HG02678 (cell line): ENCODE data around the gene PODXL2.
"Not testable (repeated sequence)": the region's sequence is repeated elsewhere in the genome, so short reads cannot be mapped to it uniquely, and the experiment has no call there.

Experiments used
- ATAC-seq: cut with Tn5 transposase; IDR thresholded peaks from one replicate; pipeline ENCODE4 v1.9.1; 2021; ENCODE audit warnings: mild to moderate bottlenecking, moderate library complexity; ENCODE audit not compliant: unreplicated experiment

The PODXL2 gene

DNA sequence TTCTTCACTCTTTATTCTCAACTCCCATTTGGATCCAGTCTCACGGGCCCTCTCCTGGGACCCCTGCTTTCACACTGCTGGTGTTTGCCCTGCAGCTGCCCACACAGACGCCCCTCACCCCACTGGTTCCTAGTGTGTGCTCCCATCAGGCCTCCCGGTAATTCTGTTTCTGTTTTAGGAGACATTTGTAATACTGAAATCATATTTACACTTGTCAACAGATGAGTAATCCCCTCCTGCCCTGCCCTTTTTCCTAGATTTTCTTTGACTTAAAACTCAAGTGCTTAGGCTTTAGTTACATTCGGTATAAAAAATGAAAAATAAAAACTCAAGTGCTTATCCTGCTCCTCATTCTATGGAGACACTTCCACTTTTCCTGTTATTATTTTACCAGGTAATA is 25.4 kb downstream of the PODXL2 start:
- ATAC-seq = no peak

DNA sequence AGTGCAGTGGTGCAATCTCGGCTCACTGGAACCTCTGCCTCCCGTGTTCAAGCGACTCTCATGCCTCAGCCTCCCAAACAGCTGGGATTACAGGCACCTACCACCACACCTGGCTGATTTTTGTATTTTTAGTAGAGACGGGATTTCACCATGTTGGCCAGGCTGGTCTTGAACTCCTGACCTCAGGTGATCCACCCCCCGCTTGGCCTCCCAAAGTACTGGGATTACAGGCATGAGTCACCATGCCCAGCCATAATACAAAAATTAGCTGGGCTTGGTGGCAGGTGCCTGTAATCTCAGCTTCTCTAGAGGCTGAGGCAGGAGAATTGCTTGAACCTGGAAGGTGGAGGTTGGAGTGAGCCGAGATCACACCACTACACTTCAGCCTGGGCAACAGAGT is 26.0 kb downstream of the PODXL2 start:
- not testable (repeated sequence) for ATAC-seq

DNA sequence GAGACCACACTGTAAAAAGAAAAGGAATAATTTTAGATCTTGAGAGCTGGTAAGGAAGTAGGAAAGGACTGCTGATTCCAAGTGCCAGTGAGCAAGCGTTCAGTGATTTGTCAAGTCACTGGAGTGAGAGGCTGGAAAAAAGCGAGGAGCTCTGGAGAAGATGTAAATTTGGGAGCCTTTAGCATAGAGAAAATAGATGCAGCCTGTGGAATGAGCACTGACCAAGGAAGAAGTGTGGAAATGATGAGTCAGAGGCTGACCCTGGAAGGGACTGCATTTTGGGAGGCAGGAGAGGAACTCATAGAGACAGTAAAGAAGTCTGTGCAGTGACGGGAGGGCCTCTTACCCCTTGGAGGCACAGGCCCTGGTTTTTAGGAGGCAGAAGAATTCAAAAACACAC is 26.7 kb downstream of the PODXL2 start:
- ATAC-seq = no peak

DNA sequence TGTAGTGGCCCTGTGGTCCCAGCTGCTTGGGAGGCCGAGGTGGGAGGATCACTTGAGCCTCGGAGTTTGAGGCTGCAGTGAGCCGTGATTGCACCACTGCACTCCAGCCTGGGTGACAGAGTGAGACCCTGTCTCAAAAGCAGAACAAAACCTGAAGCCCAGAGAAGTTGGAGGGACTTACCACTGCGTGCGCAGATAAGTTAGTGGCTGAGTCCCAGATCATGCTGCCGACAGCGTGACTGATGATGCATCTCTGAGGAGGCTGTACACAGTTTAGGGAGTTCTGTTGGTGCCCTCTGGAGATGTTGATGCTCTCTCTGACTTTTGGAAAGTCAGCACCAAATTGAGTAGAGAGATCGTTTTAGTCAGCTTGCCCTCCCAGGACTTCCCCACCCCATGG is 27.9 kb downstream of the PODXL2 start:
- ATAC-seq = no peak

DNA sequence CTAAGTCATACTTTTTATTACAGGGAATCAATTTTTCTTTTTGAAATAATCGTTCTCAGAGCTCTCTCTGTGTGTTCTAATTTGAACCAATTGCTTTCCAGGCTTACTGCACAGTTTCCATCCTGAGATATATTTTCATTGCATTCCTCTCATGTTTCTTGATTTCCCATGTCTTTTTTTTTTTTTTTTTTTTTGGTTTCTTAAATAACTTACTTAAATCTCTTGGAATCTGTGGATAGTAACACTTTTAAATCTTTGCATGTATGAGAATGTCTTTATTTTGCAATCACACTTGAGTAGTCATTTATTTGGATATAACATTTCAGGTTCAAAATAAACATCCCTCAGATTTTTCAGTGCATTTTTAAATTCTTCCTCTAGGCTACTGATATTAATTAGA is 29.2 kb downstream of the PODXL2 start:
- no peak for ATAC-seq

DNA sequence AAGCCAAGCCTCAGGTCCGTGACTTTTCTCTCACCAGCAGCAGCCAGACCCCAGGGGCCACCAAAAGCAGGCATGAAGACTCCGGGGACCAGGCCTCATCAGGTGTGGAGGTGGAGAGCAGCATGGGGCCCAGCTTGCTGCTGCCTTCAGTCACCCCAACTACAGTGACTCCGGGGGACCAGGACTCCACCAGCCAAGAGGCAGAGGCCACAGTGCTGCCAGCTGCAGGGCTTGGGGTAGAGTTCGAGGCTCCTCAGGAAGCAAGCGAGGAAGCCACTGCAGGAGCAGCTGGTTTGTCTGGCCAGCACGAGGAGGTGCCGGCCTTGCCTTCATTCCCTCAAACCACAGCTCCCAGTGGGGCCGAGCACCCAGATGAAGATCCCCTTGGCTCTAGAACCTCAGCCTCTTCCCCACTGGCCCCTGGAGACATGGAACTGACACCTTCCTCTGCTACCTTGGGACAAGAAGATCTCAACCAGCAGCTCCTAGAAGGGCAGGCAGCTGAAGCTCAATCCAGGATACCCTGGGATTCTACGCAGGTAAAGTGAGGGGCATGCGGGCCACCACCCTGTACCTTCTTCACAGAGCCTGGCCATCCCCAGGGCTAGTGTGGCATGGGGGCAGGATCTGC is 31.8 kb downstream of the PODXL2 start:
- no peak for ATAC-seq

DNA sequence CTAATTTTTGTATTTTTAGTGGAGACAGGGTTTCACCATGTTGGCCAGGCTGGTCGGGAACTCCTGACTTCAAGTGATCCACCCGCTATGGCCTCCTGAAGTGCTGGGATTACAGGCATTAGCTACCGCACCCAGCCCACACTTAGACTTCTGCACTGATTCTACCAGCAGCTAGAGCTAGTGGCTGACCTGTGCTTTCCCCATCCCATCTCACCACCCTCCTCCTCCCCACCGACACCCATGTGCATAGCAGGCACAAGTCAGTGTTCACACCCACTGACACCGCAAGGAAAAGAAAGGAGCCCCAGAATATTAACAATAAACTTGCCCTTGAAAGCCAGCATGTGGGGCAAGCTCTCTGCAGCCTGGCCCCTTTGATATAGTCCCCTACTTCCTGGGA is 32.6 kb downstream of the PODXL2 start:
- no peak for ATAC-seq

DNA sequence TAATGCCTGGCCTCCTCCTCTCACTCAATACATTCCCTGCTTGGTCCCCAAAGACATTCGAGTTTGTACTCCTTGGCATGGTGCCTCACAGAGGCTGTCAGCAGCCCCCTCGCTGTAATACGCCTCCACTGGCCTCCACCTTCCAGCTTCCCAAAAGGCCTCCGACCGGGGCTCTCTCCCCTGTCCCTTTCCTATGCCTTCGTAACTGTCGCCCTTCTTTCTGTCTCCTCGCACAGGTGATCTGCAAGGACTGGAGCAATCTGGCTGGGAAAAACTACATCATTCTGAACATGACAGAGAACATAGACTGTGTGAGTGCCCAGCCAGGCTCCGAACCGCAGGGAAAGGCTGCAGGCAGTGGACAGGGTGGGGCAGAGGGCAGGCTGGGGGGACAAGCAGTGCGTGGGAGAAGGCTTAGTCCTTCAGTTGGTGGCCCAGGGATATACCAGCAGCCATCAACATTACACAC is 33.0 kb downstream of the PODXL2 start:
- ATAC-seq = no peak

DNA sequence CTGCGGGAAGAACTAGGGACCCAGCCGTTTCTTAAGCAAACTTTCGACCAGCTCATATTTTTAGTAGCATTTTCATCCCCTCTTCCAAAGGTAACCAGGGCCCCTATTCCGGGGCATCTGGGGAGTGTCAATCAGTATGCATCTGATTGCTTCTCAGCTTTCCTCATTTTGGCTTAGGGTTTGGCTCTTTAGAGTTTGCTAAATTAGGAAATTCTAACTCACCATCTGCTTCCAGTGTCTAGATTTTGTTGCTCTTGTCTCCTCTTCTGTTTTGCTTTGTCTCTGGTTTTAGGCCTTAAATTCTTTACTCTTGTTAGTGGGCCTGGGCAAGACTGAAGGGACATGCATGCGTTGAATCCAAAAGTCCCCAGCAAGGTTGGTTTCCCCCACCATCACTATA is 34.2 kb downstream of the PODXL2 start:
- ATAC-seq = no peak

DNA sequence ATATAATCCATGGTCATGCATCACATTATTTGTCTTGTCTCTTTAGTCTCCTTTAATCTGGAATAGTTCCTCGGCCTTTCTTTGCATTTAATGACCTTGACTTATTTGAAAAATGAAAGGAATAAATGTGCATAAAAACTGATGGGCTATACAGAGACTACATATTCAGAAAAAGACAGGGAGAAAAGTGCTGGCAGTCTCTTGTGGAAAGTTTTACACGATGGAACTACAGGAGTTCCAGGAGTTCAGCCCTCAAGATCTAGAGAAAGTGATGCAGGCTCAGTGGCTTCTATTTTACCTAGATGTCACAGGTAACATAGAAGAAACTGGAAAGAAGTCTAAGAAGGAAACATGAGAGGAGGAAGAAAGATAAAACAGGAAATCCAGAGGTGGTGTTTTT is 36.2 kb downstream of the PODXL2 start:
- no peak for ATAC-seq

DNA sequence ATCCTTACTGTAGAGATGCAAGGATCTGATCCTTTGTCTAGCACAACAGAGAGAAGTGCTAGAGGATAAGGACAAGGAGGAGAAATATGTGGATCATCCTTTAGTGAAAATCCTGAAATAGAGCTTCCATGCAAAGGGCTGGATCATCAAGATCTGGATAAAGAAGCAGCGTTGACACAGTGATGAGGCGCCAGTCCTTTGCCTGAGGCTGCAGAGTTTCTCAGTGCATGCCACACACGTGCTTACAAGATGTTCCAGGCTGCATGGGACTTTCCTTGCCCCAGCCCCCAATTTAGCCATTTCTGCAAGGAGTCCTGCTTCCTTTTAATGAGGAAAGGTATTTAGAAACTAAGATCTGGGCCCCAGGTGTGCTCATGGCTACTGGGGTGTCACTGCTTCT is 36.6 kb downstream of the PODXL2 start:
- no peak for ATAC-seq

DNA sequence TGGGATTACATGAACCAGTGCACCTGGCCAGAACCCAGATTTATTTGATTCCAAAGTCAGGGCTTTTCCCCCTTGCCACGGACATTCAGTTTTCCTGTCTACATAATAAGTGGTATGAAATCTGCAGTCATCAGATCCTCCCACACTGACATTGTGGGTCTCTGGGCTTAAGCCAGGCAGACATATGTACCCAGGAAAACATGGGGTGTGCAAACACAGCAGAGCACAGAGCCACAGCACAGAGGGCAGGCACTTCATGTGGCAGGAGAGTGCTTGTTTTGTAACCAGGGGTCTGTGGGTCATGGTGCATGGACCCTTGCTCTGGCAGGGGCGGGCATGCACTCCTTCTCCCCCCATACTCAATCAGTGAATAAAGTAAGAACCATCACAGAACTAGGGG is 37.7 kb downstream of the PODXL2 start:
- ATAC-seq = no peak

DNA sequence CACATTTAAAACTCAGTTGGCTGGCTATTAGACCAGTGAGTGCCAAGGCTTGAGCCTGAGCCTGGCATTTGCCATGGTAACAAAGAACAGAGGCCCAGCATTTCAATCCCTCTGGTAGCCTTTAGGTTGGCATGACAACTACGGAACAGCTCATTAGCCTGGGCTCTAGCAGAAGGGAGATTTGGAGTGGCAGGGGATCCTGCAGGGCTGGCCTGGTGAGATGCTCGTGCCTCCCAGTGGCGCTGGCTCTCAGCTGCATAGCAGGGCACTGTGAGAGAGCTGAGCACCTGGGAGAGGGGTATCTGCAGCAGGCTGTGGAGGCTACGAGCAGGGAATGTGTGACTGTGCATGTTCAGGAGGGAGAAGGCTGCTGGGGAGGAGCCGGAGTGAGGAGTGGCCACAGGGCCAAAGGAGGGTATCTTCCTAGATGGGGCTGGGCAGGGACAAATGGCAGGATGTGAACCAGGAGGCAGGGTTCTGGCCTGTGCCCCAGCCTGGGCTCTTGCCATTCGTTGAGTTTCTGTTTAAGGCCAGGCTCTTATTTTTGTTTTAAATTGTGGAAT is 38.2 kb downstream of the PODXL2 start:
- no peak for ATAC-seq

DNA sequence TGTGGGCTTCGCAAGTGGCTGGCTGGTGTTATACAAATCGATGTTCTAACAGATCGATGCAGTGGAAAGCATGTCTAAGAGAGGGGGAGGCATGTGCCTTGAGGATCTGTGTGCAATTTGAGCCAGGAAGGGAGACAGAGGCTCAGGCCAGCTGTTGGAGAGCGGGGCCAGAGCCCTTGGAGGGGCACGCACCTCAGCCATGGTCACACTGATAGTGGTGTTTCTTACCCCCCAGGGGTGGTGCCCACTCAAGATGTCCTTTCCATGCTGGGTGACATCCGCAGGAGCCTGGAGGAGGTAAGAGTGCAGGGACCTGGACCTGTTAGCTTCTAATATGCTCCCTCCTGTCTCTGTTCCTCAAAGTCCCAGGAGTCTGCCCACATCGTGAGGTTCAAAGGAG is 39.9 kb downstream of the PODXL2 start:
- no peak for ATAC-seq

DNA sequence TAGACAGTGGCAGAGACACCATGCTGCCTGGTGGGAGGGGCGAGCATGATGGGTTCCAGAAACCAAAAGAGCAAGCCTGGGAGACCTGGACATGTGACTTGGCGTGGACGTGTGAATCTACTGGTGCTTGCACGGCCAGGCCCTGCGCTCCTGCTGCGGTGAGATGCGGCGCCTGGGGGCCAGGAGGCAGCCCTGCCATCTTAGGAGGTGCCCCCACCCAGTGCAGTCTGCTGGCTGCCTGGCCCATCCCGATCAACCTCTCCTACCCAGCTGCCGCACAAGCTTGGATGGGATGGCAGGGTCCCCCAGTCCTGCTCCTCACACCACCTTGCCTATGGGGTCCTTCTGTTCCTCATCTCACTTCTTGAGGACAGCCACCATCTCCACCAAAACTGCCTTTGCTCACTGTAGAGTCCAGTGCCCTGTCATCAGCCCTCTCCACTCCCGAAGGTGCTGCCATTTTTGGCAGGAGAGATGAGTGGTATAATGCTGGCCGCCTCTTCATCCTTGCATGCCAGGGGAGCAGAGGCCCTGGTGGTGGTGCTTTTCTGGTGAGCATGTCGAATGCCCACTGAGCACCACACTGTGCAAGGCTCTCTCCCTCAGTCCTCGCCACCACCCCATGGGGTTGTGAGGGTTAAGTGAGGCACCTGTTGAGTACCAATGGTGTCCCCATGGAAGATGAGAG is 40.7 kb downstream of the PODXL2 start:
- ATAC-seq = no peak

DNA sequence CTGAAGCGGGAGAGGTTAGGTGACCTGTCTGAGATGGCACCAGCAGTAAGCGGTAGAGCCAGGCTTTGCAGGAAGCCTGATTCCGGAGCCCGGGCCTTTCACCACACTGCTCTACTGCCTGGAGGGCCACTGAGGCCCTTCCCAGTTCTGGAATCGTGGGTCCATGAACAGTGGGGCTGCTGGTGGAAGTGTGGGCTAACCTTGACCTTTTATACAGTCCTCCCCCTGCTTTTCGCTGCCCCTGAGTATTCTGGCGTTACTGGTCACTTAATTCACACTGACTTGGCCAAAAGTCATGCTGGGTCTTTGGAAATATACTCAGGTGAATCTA is 41.2 kb downstream of the PODXL2 start:
- no peak for ATAC-seq

DNA sequence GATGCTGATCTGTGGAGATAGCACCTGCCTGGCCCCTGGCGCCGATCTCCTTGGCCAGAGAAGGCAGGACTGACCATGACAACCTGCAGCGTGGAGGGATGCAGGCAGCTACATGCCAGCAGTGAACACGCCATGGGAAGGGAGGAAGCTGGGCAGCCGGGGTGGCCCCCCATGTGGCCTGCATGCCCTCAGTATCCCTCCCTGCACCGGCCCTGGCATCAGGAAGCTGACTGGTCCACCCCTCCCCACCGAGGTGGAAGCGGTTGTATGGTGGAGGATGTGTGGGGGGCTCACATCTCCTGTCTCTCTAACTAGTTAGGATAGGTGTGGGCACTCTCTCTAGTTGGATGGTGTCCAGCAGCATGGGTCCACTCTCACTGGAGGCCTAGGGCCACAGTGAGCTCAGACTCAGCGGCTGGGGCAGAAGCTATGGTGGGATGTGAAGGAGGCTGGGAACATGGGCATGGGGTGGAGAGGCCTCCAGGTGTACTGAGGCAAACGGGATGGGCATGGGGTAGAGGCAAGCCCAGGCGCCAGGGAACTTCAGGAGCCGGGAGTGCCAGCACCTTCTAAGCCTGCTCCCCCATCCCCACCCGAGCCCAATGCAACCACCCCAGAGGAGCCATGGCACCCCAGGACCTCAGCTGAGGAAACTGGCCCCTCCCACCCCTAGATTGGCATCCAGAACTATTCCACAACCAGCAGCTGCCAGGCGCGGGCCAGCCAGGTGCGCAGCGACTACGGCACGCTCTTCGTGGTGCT is 42.0 kb downstream of the PODXL2 start:
- ATAC-seq = no peak

DNA sequence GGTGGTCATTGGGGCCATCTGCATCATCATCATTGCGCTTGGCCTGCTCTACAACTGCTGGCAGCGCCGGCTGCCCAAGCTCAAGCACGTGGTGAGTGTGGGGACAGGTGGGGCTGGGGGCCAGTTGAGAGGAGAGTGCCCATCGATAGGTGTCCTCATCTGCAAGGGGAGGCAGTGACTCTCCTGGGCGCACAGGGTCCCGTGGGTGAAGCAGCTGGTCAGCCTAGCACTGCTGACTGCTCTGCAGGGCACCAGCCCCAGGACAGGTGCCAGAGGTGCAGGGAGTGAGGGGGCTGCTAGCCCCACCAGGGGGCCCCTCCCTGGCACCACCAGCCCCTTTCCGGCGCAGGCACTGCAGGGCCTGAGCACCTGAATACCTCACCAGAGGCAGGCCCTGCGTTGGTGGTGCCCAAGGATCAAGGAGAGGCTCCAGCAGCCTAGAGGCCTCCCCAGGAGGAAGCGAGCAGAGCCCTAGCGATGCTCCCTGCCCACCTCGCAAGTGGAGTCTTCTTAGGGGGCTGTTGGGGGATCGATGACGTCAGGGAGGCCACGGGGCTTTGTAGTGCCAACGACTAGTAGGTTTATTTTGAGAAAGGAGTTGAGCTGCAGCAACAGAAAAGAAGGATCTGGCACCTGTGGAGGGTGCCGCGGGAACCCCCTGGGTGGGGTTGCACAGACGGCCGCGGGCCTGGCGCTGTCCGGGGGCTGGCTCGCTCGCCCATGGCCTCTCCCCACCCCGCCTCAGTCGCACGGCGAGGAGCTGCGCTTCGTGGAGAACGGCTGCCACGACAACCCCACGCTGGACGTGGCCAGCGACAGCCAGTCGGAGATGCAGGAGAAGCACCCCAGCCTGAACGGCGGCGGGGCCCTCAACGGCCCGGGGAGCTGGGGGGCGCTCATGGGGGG is 42.8 kb downstream of the PODXL2 start:
- ATAC-seq = peak; percentile 9

DNA sequence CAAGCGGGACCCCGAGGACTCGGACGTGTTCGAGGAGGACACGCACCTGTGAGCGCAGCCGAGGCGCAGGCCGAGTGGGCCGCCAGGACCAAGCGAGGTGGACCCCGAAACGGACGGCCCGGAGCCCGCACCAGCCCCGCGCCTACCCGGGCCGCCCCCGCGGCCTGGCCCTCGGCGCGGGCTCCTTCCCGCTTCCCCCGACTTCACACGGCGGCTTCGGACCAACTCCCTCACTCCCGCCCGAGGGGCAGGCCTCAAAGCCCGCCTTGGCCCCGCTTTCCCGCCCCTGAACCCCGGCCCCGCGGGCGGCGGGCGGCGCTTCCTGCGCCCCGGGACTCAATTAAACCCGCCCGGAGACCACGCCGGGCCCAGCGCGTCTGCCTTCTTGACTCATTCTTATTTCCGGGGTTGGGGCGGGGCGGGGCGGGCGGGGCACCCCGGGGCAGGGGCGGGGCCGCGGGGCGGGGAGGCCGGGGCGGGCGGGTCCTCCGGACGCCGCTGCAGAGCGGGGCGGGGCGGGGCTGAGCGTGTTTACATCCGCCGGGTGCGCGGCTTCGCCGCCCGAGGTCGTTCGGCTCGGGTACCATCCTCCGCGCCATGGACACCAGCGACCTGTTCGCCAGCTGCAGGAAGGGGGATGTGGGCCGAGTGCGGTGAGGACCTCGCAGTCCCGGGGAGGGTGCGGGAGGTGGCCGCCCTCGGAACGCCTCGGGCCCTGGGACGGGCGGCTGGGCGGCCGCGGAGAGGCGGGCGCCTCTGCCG is 43.6 kb downstream of the PODXL2 start, which contains the start of gene ABTB1:
Gene ABTB1, plus strand, starts transcription at position 524 of the 762 bp plus-strand sequence. Its CDS starts 74 bp downstream, at position 598.
- peak; percentile 81 for ATAC-seq
